PFSK-1 (cell line): ENCODE results near the gene ABHD11.

ENCODE experiments used
- FOXP2 ChIP-seq: optimal IDR thresholded peaks from 2 replicates; pipeline ENCODE3; 2011; ENCODE audit warnings: borderline replicate concordance, control low read depth, inconsistent platforms; ENCODE audit not compliant: insufficient read depth; ENCODE audit errors: extremely low read length, extremely low read depth
- POLR2AphosphoS5 ChIP-seq: IDR thresholded peaks from 2 replicates; pipeline ENCODE4 v1.6.1; 2012; ENCODE audit warnings: low read depth, mild to moderate bottlenecking, control low read depth, low read length, moderate library complexity
- SIN3A ChIP-seq: IDR thresholded peaks from 2 replicates; pipeline ENCODE4 v1.6.1; 2012; ENCODE audit warnings: mild to moderate bottlenecking, low read length, moderate library complexity, borderline replicate concordance; ENCODE audit not compliant: insufficient read depth
- TAF1 ChIP-seq: IDR thresholded peaks from 2 replicates; pipeline ENCODE4 v1.6.1; 2012; ENCODE audit warnings: low read length, control low read depth, borderline replicate concordance; ENCODE audit not compliant: insufficient read depth
- TF ChIP-seq, protein P1 (sequence below), 2 experiments: IDR thresholded peaks; 2 replicates each; pipeline versions ENCODE4 v1.6.1 to v1.8.0; 2011 to 2012; ENCODE audit warnings: low read depth in 2 of 2, low read length in 2 of 2, control low read depth in 1 of 2, inconsistent platforms in 1 of 2, mild to moderate bottlenecking in 1 of 2, moderate library complexity in 1 of 2; ENCODE audit not compliant: insufficient read depth in 1 of 2

Gene ABHD11

DNA sequence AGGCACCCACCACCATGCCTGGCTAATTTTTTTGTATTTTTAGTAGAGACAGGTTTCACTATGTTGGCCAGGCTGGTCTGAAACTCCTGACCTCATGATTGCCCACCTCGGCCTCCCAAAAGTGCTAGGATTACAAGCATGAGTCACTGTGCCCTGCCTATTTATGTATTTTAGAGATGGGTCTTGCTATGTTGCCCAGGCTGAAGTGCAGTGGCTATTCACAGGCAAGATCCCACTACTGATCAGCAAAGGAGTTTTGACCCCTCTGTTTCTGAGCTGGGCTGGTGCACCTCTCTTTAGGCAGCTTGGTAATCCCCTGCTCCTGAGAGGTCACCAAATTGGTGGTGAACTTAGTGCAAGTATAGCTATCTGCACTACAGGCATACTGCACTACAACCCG, 6.2 kb downstream of the ABHD11 start:
- TF ChIP-seq, protein P1, sequence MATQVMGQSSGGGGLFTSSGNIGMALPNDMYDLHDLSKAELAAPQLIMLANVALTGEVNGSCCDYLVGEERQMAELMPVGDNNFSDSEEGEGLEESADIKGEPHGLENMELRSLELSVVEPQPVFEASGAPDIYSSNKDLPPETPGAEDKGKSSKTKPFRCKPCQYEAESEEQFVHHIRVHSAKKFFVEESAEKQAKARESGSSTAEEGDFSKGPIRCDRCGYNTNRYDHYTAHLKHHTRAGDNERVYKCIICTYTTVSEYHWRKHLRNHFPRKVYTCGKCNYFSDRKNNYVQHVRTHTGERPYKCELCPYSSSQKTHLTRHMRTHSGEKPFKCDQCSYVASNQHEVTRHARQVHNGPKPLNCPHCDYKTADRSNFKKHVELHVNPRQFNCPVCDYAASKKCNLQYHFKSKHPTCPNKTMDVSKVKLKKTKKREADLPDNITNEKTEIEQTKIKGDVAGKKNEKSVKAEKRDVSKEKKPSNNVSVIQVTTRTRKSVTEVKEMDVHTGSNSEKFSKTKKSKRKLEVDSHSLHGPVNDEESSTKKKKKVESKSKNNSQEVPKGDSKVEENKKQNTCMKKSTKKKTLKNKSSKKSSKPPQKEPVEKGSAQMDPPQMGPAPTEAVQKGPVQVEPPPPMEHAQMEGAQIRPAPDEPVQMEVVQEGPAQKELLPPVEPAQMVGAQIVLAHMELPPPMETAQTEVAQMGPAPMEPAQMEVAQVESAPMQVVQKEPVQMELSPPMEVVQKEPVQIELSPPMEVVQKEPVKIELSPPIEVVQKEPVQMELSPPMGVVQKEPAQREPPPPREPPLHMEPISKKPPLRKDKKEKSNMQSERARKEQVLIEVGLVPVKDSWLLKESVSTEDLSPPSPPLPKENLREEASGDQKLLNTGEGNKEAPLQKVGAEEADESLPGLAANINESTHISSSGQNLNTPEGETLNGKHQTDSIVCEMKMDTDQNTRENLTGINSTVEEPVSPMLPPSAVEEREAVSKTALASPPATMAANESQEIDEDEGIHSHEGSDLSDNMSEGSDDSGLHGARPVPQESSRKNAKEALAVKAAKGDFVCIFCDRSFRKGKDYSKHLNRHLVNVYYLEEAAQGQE (IDR thresholded peaks at IDR 0.05; ENCODE audit: insufficient read depth in 1 of 2, low read depth in 2 of 2, low read length in 2 of 2) = no peak
- TF ChIP-seq POLR2AphosphoS5 = no peak
- no peak for TF ChIP-seq TAF1
- no peak for TF ChIP-seq SIN3A

DNA sequence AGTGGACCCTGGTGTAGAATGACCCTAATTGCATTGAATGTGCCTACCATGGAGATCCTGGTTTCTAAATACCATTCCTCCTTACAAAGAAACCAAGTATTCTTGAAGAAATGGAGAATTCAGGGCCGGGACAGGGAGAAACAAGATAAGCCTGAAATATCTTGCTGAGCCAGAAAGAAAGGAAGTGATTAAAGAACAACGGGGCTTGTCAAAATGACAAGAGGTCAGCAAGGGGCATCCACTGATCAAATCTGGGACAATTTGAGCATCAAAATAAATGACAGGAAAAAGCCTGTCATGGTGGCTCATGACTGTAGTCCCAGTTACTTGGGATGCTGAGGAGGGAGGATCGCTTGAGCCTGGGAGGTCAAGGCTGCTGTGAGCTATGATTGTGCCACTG, 8.1 kb downstream of the ABHD11 start:
- no peak for TF ChIP-seq SIN3A
- TF ChIP-seq FOXP2 = no peak

DNA sequence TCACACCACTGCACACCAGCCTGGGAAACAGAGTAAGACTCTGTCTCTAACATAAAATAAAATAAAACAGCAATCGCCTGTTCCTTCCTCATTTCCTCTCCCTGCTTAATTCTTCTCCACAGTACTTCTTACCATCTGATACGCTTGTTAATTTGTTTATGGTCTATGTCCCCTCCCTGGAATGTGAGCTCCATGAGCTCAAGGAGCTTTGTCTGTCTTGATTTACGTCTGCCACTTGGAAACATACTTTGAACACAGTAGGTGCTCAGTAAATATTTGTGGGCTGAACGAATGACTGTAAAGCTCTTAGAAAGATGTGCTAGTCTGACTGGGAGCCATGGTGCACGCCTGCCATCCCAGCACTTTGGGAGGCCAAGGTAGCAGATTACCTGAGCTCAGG, 10.1 kb downstream of the ABHD11 start:
- TF ChIP-seq SIN3A (no peak), FOXP2 (no peak), POLR2AphosphoS5 (no peak), TAF1 (no peak)
- TF ChIP-seq, protein P1 (IDR thresholded peaks at IDR 0.05; ENCODE audit: insufficient read depth in 1 of 2, low read depth in 2 of 2, low read length in 2 of 2) = no peak

DNA sequence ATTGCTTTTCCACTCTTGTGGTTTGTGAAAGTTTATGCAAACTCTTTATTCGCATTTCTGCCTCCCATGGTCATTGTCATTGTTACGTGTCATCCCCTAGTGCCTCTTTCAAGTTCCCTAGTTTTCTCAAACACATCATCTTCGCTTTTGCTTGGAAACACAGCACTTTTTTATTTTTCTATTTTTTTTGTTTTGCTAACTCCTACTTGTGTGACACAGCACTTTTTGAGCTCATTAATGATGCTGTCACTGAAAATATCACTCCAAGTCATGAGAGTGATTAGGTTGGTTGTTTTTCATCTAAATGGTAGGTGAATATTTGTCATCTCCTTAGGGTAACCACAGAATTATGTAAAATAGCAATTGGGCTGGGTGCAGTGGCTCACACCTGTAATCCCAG, 10.7 kb downstream of the ABHD11 start:
- TF ChIP-seq POLR2AphosphoS5 = no peak
- TF ChIP-seq, protein P1 (IDR thresholded peaks at IDR 0.05; ENCODE audit: insufficient read depth in 1 of 2, low read depth in 2 of 2, low read length in 2 of 2) = no peak
- TF ChIP-seq SIN3A = no peak
- TF ChIP-seq FOXP2 = no peak
- no peak for TF ChIP-seq TAF1

DNA sequence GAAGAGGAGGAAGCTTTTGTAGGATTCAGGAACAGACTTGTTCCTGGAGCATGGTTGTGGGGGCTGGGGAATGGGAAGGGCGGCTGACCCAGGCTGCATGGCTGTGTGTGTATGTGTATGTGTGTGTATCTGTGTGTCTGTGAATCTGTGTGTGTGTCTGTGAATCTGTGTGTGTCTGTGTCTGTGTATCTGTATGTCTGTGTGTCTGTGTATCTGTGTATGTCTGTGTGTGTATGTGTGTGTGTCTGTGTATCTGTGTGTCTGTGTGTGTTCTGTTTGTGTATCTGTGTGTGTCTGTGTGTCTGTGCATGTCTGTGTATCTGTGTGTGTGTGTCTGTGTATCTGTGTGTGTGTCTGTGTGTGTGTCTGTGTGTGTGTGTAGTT, 12.5 kb downstream of the ABHD11 start:
- TF ChIP-seq SIN3A (no peak), POLR2AphosphoS5 (no peak), FOXP2 (no peak), TAF1 (no peak)
- TF ChIP-seq, protein P1 (IDR thresholded peaks at IDR 0.05; ENCODE audit: insufficient read depth in 1 of 2, low read depth in 2 of 2, low read length in 2 of 2) = no peak
